OCI-LY3 (cell line): ENCODE results near the gene PLEKHG3.

ENCODE experiments used
- H2AFZ ChIP-seq: fragments of 200-600, 300-600 bp; shearing (Covaris generic); 2 replicates; pipeline ENCODE4 v1.6.0; 2014; ENCODE audit warnings: antibody characterized with exemption, low read depth, low read length
- H3K27ac ChIP-seq: fragments of 200-600, 300-600 bp; sonication (generic); 2 replicates; pipeline ENCODE4 v1.5.1; 2014; ENCODE audit warnings: mild to moderate bottlenecking, low read length, moderate library complexity, mixed read lengths
- H3K27me3 ChIP-seq: fragments of 200-600, 300-600 bp; sonication (generic); 2 replicates; pipeline ENCODE4 v1.6.1; 2014; ENCODE audit warnings: low read depth, low read length, mixed read lengths
- H3K36me3 ChIP-seq: fragments of 200-600, 300-600 bp; sonication (generic); replicated peaks from 2 replicates; pipeline ENCODE3; 2014; ENCODE audit warnings: low read depth, low read length, mixed read lengths
- H3K4me1 ChIP-seq: fragments of 300-600, 200-600 bp; sonication (generic); 2 replicates; pipeline ENCODE4 v1.6.1; 2014; ENCODE audit warnings: low read length, mixed read lengths
- H3K4me2 ChIP-seq: fragments of 200-600, 300-600 bp; sonication (generic); 2 replicates; pipeline ENCODE4 v1.6.1; 2014; ENCODE audit warnings: low read length, mixed read lengths
- H3K4me3 ChIP-seq: fragments of 300-600, 200-600 bp; sonication (generic); 2 replicates; pipeline ENCODE4 v1.5.1; 2014; ENCODE audit warnings: antibody characterized with exemption, mild to moderate bottlenecking, low read length, moderate library complexity
- H3K79me2 ChIP-seq: fragments of 300-600, 200-600 bp; shearing (Covaris generic); 2 replicates; pipeline ENCODE4 v1.6.1; 2014; ENCODE audit warnings: mild to moderate bottlenecking, low read length, mixed read lengths
- H3K9ac ChIP-seq: fragments of 300-600, 200-600 bp; shearing (Covaris generic); 2 replicates; pipeline ENCODE4 v1.6.0; 2014; ENCODE audit warnings: mild to moderate bottlenecking, low read length, moderate library complexity
- H3K9me3 ChIP-seq: fragments of 200-600, 300-600 bp; shearing (Covaris generic); 2 replicates; pipeline ENCODE4 v1.6.1; 2014; ENCODE audit warnings: low read length, mixed read lengths; ENCODE audit not compliant: insufficient read depth
- H4K20me1 ChIP-seq: fragments of 200-600, 300-600 bp; sonication (generic); 2 replicates; pipeline ENCODE4 v1.6.1; 2016; ENCODE audit warnings: low read length, mixed read lengths; ENCODE audit not compliant: insufficient read depth
- EZH2phosphoT487 ChIP-seq: fragments of 200-600 bp; shearing (Covaris generic); IDR thresholded peaks from 2 replicates; pipeline ENCODE4 v1.6.1; 2018; ENCODE audit warnings: antibody characterized with exemption, mixed run types, low read depth
- TF ChIP-seq, protein P1 (sequence below): fragments of 200-600, 300-600 bp; sonication (generic); IDR thresholded peaks from 2 replicates; pipeline ENCODE4 v1.5.1; 2014; ENCODE audit warnings: antibody characterized with exemption, low read length, low read depth

PLEKHG3 gene

DNA sequence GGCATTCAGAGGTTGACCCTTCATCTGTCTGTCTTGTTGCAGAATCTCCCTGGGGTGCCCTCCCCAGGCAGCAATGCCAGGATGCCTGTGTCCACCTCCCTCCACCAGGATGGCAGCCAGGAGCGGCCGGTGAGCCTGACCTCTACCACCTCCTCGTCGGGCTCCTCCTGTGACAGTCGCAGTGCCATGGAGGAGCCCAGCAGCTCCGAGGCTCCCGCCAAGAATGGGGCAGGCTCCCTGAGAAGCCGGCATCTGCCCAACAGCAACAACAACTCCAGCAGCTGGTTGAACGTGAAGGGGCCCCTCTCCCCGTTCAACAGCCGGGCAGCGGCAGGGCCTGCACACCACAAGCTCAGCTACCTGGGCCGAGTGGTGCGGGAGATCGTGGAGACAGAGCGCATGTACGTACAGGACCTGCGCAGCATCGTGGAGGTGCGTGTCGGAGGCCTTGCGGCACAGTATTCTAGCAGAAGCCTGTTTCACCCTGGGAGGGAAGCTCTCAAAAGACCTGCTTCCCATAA is 23.4 kb downstream of the PLEKHG3 start:
- Histone ChIP-seq H3K27me3 (peaks cover 8% of the 10 kb centered on the region; the same call in 1 of the 2 replicates), H3K27ac (no peak overlapping the region), H4K20me1 (no peaks in the 10 kb centered on the region), H3K9me3 (no peaks in the 10 kb centered on the region), H2AFZ (no peak overlapping the region), H3K9ac (no peak overlapping the region), H3K4me3 (no peak overlapping the region), H3K4me2 (no peak overlapping the region), H3K4me1 (peaks cover 19% of the 10 kb centered on the region), H3K79me2 (no peaks in the 10 kb centered on the region), H3K36me3 (no peaks in the 10 kb centered on the region)
- TF ChIP-seq, protein P1, sequence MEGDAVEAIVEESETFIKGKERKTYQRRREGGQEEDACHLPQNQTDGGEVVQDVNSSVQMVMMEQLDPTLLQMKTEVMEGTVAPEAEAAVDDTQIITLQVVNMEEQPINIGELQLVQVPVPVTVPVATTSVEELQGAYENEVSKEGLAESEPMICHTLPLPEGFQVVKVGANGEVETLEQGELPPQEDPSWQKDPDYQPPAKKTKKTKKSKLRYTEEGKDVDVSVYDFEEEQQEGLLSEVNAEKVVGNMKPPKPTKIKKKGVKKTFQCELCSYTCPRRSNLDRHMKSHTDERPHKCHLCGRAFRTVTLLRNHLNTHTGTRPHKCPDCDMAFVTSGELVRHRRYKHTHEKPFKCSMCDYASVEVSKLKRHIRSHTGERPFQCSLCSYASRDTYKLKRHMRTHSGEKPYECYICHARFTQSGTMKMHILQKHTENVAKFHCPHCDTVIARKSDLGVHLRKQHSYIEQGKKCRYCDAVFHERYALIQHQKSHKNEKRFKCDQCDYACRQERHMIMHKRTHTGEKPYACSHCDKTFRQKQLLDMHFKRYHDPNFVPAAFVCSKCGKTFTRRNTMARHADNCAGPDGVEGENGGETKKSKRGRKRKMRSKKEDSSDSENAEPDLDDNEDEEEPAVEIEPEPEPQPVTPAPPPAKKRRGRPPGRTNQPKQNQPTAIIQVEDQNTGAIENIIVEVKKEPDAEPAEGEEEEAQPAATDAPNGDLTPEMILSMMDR: no peak
- no peak for TF ChIP-seq EZH2phosphoT487

DNA sequence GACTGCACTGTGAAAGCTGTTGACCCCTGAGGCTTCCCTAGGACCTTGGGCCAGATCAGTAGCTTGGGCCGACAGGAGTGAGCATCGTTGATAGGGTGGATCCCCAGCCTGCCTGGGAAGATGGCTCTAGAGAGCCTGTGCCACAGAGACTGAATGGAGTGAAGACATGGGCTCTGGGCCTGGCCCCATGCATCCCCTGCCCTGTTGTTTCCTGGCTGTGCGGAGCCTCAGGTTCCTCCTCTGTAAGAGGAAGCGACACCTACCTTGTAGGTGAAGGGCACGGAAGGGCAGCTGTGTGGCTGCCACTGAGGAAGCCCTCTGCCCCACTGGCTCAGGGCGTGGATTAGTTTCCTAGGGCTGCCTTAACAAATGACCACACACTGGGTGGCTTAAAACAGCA is 23.9 kb downstream of the PLEKHG3 start:
- no peaks in the 10 kb centered on the region for H4K20me1 ChIP-seq
- peaks cover 8% of the 10 kb centered on the region; the same call in 1 of the 2 replicates for H3K27me3 ChIP-seq
- H3K4me3 ChIP-seq: no peak overlapping the region
- TF ChIP-seq, protein P1: no peak
- TF ChIP-seq EZH2phosphoT487: no peak
- H3K9me3 ChIP-seq: no peaks in the 10 kb centered on the region
- no peaks in the 10 kb centered on the region for H3K79me2 ChIP-seq
- H3K9ac ChIP-seq: no peak overlapping the region
- no peaks in the 10 kb centered on the region for H3K36me3 ChIP-seq
- H3K27ac ChIP-seq: no peak overlapping the region
- no peak overlapping the region for H3K4me2 ChIP-seq
- peaks cover 19% of the 10 kb centered on the region for H3K4me1 ChIP-seq
- H2AFZ ChIP-seq: no peak overlapping the region

DNA sequence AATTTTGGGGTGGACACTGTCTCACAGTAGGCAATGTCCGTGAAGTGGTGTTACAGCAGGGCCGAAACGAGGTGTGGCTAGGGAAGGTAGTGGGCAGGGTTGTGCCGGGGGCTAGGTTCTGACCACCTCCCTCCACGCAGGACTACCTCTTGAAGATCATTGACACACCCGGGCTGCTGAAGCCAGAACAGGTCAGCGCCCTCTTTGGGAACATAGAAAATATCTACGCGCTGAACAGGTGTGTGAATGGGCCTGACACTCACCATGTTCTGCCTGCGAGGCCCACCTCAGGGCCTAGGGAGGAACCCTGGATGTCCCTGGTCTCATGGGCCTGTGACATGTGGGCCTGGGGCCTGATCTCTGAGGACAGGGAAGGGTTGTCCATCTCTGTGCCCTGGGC is 24.6 kb downstream of the PLEKHG3 start:
- Histone ChIP-seq H3K4me1 (peaks cover 19% of the 10 kb centered on the region), H3K9ac (no peak overlapping the region), H3K27ac (no peak overlapping the region)

DNA sequence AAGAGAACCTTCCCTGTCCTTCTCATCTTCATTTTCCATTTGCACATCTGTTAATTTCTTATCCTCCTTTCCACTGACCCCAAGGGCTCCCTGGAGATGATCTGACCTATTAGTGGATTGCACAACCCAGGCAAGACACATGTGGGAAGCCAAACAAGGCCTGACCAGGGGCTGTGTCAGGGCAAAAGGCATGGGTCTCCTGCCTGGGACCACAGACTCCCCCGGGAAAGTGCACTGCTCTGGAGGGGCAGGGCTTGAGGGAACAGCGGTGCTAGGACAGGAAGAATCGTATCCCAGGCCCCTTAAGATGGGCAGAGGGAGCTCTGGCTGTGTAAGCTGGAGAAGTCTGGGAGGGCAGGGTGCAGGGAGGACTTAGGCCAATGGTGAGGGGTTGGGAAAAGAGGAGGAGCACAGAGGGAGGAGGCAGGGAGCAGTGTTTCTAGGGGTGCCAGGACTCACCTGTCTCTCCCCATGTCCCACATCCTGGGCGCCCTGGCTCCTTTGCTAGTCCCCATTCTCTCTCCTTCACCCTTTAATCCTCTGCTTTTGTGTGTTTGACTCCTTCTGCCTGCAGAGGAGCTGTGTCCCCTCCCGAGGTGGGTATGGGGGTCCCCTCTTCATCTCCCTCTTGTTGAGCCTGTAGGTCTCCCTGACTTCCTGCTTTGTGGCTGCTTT is 25.3 kb downstream of the PLEKHG3 start:
- Histone ChIP-seq H3K4me1 (peaks cover 19% of the 10 kb centered on the region), H3K4me3 (no peak overlapping the region), H3K36me3 (no peaks in the 10 kb centered on the region), H3K79me2 (no peaks in the 10 kb centered on the region), H3K4me2 (no peak overlapping the region), H2AFZ (no peak overlapping the region), H3K27me3 (peaks cover 8% of the 10 kb centered on the region; the same call in 1 of the 2 replicates), H3K9me3 (no peaks in the 10 kb centered on the region), H4K20me1 (no peaks in the 10 kb centered on the region), H3K27ac (no peak overlapping the region), H3K9ac (no peak overlapping the region)
- TF ChIP-seq EZH2phosphoT487: no peak
- TF ChIP-seq, protein P1: no peak

More for the DNA sequence above, 24.6 kb downstream of the PLEKHG3 start:
- TF ChIP-seq, protein P1: no peak
- TF ChIP-seq EZH2phosphoT487: no peak
- no peaks in the 10 kb centered on the region for H3K9me3 ChIP-seq
- H3K4me2 ChIP-seq: no peak overlapping the region
- peaks cover 8% of the 10 kb centered on the region; the same call in 1 of the 2 replicates for H3K27me3 ChIP-seq
- no peak overlapping the region for H3K4me3 ChIP-seq
- no peaks in the 10 kb centered on the region for H3K79me2 ChIP-seq
- no peaks in the 10 kb centered on the region for H3K36me3 ChIP-seq
- no peaks in the 10 kb centered on the region for H4K20me1 ChIP-seq
- no peak overlapping the region for H2AFZ ChIP-seq
